ENCODE data around the gene DUSP6.

DUSP6 gene

GRCh38 chr12:89352492-89353187 lies at the start of gene DUSP6:
DUSP6 (minus strand) TSS chr12:89352501; CDS start chr12:89352039, 462 bp downstream.
- peak; percentile 95 for DNase-seq

GRCh38 chr12:89401433-89402058 lies 49.2 kb upstream of the DUSP6 start:
- no peak for DNase-seq

DNA sequence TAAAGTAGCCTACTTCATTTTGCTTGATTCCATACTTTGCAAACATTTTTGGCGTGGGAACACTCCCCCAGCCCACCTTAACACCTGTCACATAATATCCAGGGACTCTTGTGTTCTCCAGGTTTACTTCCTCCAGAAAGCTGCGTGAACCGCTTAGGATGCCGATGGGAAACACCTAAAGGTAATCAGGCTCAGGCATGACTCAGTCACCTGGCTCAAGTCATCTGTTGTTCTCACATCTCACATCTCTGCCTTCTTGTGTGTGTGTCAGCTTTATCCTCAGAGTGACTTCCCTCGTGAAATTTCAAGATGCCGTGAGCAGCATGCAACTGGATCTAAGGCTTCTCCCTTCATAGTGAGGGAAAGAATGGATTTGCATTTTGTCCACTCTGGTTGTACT lies 48.1 kb upstream of the DUSP6 start:
- no peak for DNase-seq

- no peak for DNase-seq
Measured at GRCh38 chr12:89395712-89396111, 43.4 kb upstream of the DUSP6 start.

DNA sequence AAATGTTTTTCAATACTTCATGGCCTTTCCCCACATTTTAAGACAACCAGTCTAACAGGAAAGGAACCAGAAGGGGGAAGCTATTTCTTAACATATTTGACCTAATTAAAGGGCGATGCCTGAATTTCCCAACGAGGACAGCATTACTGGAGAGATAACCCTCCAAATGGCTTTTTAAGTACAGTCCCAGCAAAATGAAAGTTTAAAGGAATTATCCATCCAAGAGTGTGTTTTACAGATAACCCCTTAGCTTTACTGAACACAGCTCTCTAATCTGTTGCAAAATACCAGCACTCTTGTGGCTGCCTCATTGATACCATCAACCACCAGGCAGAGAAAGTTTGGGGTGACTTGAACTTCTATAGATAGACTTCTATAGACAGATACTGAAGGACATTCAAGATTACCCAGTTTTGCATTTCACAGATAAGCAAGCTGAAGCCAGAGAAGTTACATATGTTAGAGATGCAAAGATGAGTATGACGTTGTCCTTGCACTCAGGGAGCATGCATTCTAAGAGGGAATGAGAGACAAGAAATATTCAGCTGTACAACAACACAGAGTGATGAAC lies 41.3 kb upstream of the DUSP6 start:
- no peak for DNase-seq

GRCh38 chr12:89392391-89392790 lies 40.1 kb upstream of the DUSP6 start:
- DNase-seq: no peak

DNA sequence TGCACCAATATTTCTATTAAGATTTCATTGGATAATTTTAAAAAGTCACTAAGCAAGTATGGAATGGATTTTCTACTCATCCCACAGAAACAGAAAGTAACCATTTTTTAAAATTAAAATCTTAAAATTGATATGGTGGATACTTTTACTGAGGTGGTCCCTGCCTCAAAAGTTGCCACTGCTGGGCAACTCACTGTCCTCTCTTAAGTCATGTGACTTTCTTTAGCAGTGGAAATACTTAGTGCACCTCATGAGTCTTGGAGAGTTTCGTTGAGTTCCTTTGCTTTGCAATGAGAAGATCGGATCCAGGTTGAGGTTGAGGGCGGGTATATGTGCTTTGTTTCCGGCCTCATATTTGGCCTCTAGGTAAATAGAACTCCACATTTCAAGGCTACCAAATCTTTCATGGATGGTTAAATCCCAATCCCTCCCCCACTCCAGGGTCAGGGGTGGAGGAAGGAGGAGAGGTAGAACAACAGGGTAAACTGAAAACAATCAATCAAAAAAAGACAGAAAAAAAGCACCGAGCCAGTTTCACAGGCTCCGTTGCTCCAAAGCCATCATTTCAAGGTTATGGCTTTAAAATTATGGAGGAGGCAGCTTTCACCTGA lies 39.5 kb upstream of the DUSP6 start:
- no peak for DNase-seq

DNA sequence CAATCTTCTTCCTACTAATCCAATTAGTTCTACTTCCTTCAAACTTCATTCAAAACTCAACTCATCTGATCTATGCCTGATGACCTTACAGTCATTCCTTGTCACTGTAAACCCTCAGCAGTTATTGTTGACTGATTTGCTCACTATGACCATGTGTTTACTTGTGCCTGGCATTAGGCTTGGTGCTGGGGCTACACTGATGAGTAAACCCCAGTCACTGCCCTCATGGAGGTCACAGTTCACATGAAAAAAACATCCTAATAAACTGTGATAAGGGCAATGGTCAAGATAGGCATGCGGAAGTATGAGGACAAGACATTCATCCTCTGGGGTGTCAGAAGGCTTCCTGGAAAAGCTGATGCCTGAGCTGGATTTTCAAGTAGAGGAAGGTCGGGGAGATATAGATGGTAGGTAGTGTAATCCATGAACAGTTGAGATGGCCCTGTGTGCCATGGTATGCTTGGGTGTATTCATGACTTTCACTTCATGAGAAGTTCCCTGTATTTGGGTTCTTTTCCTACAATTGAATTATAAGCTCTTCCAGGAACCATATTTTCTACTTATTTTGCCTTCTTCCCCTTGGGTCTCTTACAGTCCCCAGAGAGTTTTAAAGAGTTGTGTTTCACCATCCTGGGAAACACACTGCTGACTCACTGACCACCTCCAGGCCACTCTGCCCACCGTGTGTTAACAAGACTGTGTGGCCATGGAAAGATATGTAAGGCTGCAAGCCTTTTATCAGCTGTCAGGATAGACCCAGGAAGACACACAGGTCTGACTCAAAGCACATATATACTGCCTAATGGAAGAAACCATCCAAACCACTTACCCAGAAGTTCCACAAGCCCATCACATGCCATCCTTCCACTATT lies 38.7 kb upstream of the DUSP6 start:
- DNase-seq: no peak

GRCh38 chr12:89389755-89390661 lies 37.7 kb upstream of the DUSP6 start:
- DNase-seq: no peak

DNA sequence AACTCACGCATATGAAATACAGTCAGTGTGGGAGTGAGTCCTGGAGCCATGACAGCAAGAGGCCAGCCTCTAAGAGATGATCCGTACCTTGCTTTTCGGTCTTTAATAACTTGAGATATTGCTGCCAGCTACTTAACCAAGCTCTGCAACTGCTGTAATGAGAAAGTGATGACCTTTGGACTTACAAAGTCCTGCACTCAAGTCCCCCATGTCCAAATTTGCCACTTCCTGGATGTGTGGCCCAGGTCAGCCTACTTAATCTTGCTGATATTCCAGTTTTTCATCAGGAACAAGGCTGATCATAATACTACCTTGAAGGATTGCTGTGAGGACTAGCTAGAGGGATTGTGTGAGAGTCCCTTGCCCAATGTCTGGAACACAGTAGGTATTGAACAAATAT lies 33.8 kb upstream of the DUSP6 start:
- no peak for DNase-seq

- no peak for DNase-seq
Measured at GRCh38 chr12:89384807-89385206, 32.5 kb upstream of the DUSP6 start.

- DNase-seq: peak; percentile 48
Measured at GRCh38 chr12:89384050-89384758, 31.9 kb upstream of the DUSP6 start.

DNA sequence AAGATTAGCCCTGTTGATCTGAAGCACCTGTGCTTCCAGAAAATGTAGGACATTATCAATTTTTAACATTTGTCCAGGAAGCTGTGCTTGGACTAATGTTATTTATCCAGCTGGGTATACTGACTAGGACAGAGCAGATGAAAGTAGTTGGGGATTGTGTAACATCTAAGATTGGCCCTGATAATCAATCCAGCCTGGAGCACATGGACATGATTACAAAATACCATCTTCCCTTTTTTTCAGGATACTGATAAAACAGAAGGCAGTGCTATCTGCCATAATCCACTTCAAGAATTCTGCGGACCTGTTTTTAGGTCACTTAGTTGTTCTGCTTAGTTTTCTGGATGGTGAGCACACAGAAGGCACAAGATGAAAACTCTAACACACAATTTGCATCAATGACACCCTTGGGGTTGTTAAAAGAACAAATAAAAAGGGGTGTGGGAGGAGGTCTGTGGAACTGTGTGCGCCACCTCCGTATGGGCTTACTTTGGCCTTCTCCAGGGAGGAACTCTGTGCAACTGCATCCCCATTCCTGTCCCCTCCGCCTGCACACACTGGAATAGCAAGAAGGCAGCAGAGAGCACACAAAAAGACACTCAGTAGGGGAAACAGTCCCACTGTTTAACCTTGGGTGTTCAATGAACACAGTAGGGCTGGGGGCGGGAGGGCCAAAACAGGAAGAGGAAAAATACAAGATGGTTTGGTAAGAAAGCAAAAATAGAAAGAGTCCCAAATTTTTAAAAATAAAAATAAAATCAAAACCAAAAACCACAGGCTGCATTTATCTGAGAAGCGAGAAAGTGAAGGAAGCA lies 31.1 kb upstream of the DUSP6 start:
- no peak for DNase-seq

GRCh38 chr12:89382328-89382727 lies 30.0 kb upstream of the DUSP6 start:
- no peak for DNase-seq

DNA sequence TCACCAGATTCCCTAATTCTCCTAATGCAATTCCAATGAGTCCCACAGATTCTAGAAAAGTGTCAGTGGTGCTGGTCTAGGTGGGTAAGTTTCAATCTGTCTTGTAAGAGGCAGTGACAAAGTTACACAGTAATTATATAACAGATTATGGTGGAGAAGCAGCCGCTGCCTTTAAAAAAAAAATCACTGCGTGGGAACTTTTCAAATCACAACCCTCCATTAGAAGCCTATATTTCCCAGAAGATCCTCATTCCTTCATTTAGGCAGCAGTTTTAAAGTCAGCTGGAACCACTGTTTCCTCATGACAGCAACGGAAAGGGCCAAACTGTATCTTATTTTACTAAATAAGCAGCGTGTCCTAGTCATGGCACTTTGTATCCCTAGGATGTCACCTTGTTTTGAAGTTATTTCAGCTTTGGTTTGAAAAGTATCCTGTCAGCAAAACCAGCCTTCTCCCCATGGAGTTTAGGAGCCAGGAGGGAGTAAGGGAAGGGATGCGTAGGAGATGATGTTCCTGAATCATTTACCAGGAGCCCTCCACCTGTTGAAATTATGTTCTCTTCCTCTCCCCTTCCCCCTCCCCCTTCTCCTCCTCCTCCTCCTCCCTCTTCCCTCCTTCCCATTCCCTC lies 27.7 kb upstream of the DUSP6 start:
- DNase-seq: no peak

GRCh38 chr12:89379148-89379838 lies 27.0 kb upstream of the DUSP6 start:
- DNase-seq: no peak

GRCh38 chr12:89376844-89377243 lies 24.5 kb upstream of the DUSP6 start:
- no peak for DNase-seq

DNA sequence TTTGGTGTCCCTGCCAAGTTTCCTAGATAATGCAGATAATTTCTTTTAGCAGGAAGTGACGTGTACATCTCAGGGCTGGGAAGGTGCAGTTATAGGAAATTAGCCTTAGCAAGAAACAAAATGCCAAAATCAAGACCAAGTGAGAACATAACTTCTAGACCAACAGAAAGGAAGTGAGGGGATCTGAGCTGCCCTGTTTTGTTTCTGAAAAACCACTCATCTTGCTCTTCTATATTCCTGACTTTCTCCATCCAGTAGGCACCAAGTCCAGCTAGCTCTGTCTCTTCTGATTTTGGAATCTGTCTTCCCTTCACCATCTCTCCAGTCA lies 23.9 kb upstream of the DUSP6 start:
- DNase-seq: no peak

All from amniotic stem cell (primary cell).